Measurements from ENCODE around the gene USP47. TPM values are rescaled to one million over a fixed set of nuclear protein-coding genes. Genes with fewer than 3 reads are reported as not detected.
A peak's percentile ranks its signal among the peaks of the same experiment; 100 is the strongest.

USP47 gene
- total and polyA plus RNA-seq, 2 of the 13 experiments (the other 11 are each of a cell fraction or from before 2014, with no cell fraction given): 12.2 to 52.7 TPM

DNA sequence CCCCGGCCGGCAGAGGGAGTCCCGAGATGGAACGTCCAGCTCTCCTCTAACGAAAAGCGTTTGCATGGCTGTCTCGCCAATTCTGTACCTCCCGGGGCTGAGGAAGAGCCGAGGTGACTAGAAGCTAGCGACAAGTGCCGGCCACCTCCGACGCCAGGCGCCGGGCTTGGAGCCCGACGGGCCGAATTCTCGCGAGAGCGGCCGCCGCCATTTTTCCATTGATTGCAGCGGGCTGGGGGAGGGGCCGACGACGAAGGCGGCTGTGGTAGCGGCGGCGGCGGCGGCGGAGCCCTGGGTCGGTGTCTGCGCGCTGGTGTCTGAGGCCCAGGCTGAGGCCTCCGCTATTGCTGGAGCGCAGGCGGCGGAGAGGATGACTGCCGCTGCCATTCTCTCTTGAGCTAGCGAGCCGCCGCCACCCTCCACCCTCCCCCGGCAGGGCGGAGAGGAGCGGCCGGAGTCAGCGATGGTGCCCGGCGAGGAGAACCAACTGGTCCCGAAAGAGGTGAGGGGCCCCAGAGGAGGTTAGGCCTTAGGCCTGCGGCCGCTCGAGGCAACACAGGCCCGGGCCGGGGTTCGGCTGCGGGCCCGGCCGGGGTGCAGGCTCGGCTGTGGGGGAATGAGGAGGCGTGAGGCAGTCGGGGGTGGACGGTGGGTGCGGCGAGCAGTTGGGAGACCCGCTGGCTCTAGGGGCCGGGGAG is at the start of gene USP47 (continued):
- TF ChIP-seq, protein P1, sequence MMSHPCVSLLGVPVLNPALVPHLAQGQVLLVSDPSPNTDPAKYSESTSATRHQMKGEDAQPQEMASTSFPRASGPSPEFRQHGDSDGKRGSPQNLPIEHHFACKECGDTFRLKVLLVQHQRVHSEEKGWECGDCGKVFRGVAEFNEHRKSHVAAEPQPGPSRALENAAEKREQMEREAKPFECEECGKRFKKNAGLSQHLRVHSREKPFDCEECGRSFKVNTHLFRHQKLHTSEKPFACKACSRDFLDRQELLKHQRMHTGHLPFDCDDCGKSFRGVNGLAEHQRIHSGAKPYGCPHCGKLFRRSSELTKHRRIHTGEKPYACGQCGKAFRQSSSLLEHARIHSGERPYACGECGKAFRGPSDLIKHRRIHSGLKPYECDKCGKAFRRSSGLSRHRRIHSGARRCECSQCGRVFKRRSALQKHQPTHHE (CRISPR knock-in tag; IDR thresholded peaks at IDR 0.05; ENCODE audit: borderline replicate concordance): peak; percentile 51; the same call in 1 of the 2 replicates
- TF ChIP-seq, protein P2, sequence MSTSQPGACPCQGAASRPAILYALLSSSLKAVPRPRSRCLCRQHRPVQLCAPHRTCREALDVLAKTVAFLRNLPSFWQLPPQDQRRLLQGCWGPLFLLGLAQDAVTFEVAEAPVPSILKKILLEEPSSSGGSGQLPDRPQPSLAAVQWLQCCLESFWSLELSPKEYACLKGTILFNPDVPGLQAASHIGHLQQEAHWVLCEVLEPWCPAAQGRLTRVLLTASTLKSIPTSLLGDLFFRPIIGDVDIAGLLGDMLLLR (CRISPR knock-in tag; IDR thresholded peaks at IDR 0.05): peak; percentile 77
- TF ChIP-seq ZKSCAN1 (IDR thresholded peaks at IDR 0.05; ENCODE audit: low read length) (0 out of 2 replicates have a peak, but pooled peaks have one; percentile 7), RFXAP (CRISPR knock-in tag; IDR thresholded peaks at IDR 0.05; ENCODE audit: borderline replicate concordance) (no peak), FOSL1 (CRISPR knock-in tag; IDR thresholded peaks at IDR 0.05; ENCODE audit: borderline replicate concordance) (no peak), CHCHD3 (CRISPR knock-in tag; IDR thresholded peaks at IDR 0.05) (0 out of 2 replicates have a peak, but pooled peaks have one; percentile 9), MXD4 (CRISPR knock-in tag; IDR thresholded peaks at IDR 0.05) (no peak; the same call in 1 of the 2 replicates), ZNF34 (CRISPR knock-in tag; IDR thresholded peaks at IDR 0.05; ENCODE audit: borderline replicate concordance) (0 out of 2 replicates have a peak, but pooled peaks have one; percentile 54), ZNF749 (CRISPR knock-in tag; IDR thresholded peaks at IDR 0.05; ENCODE audit: borderline replicate concordance) (peak; percentile 84; the same call in 1 of the 2 replicates), TARDBP (CRISPR knock-in tag; IDR thresholded peaks at IDR 0.05) (peak; percentile 56; the same call in 1 of the 2 replicates), POLR2G (IDR thresholded peaks at IDR 0.05; ENCODE audit: low read depth, low read length) (peak; percentile 99), SMAD3 (CRISPR knock-in tag; IDR thresholded peaks at IDR 0.05) (peak; percentile 67; the same call in 1 of the 2 replicates), ZNF124 (CRISPR knock-in tag; IDR thresholded peaks at IDR 0.05) (no peak; the same call in 1 of the 2 replicates), PRPF4 (IDR thresholded peaks at IDR 0.05; ENCODE audit: low read depth, low read length, poor library complexity, severe bottlenecking) (no peak)
- TF ChIP-seq, protein P3, sequence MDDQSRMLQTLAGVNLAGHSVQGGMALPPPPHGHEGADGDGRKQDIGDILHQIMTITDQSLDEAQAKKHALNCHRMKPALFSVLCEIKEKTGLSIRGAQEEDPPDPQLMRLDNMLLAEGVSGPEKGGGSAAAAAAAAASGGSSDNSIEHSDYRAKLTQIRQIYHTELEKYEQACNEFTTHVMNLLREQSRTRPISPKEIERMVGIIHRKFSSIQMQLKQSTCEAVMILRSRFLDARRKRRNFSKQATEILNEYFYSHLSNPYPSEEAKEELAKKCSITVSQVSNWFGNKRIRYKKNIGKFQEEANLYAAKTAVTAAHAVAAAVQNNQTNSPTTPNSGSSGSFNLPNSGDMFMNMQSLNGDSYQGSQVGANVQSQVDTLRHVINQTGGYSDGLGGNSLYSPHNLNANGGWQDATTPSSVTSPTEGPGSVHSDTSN (CRISPR knock-in tag; IDR thresholded peaks at IDR 0.05; ENCODE audit: borderline replicate concordance): 0 out of 2 replicates have a peak, but pooled peaks have one; percentile 62
- TF ChIP-seq, protein P4, sequence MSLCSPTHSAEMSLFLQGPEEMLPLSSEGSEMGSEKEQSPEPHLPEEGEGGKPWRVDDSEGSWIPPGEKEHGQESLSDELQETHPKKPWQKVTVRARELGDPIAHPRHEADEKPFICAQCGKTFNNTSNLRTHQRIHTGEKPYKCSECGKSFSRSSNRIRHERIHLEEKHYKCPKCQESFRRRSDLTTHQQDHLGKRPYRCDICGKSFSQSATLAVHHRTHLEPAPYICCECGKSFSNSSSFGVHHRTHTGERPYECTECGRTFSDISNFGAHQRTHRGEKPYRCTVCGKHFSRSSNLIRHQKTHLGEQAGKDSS (CRISPR knock-in tag; IDR thresholded peaks at IDR 0.05; ENCODE audit: borderline replicate concordance, low read depth): peak; percentile 20; the same call in 1 of the 2 replicates
- TF ChIP-seq, protein P5, sequence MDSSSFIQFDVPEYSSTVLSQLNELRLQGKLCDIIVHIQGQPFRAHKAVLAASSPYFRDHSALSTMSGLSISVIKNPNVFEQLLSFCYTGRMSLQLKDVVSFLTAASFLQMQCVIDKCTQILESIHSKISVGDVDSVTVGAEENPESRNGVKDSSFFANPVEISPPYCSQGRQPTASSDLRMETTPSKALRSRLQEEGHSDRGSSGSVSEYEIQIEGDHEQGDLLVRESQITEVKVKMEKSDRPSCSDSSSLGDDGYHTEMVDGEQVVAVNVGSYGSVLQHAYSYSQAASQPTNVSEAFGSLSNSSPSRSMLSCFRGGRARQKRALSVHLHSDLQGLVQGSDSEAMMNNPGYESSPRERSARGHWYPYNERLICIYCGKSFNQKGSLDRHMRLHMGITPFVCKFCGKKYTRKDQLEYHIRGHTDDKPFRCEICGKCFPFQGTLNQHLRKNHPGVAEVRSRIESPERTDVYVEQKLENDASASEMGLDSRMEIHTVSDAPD (CRISPR knock-in tag; IDR thresholded peaks at IDR 0.05): no peak
- TF ChIP-seq, protein P6, sequence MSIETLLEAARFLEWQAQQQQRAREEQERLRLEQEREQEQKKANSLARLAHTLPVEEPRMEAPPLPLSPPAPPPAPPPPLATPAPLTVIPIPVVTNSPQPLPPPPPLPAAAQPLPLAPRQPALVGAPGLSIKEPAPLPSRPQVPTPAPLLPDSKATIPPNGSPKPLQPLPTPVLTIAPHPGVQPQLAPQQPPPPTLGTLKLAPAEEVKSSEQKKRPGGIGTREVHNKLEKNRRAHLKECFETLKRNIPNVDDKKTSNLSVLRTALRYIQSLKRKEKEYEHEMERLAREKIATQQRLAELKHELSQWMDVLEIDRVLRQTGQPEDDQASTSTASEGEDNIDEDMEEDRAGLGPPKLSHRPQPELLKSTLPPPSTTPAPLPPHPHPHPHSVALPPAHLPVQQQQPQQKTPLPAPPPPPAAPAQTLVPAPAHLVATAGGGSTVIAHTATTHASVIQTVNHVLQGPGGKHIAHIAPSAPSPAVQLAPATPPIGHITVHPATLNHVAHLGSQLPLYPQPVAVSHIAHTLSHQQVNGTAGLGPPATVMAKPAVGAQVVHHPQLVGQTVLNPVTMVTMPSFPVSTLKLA (IDR thresholded peaks at IDR 0.05): no peak
- TF ChIP-seq, protein P7, sequence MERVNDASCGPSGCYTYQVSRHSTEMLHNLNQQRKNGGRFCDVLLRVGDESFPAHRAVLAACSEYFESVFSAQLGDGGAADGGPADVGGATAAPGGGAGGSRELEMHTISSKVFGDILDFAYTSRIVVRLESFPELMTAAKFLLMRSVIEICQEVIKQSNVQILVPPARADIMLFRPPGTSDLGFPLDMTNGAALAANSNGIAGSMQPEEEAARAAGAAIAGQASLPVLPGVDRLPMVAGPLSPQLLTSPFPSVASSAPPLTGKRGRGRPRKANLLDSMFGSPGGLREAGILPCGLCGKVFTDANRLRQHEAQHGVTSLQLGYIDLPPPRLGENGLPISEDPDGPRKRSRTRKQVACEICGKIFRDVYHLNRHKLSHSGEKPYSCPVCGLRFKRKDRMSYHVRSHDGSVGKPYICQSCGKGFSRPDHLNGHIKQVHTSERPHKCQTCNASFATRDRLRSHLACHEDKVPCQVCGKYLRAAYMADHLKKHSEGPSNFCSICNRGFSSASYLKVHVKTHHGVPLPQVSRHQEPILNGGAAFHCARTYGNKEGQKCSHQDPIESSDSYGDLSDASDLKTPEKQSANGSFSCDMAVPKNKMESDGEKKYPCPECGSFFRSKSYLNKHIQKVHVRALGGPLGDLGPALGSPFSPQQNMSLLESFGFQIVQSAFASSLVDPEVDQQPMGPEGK (CRISPR knock-in tag; IDR thresholded peaks at IDR 0.05): no peak; the same call in none of the 2 replicates
